ENCODE data around the gene MMP15. TPM values are rescaled to one million over a fixed set of nuclear protein-coding genes. Genes with fewer than 3 reads are reported as not detected.

Gene MMP15
- total RNA-seq, 1 donor from 2014 or later = 15.4 TPM

GRCh38 chr16:57987441-57988177 is 37.9 kb upstream of the MMP15 start:
- peaks cover 10% of the 10 kb centered on the region for H3K4me1 ChIP-seq (ENCODE audit: insufficient read depth, low read length)
- H4K20me1 ChIP-seq (ENCODE audit: insufficient read depth, low read length) = no peaks in the 10 kb centered on the region
- H3K27me3 ChIP-seq (ENCODE audit: insufficient read depth, low read length) = peaks cover 15% of the 10 kb centered on the region
- no peaks in the 10 kb centered on the region for H3K79me2 ChIP-seq (ENCODE audit: insufficient read depth, low read length)
- Mint-ChIP-seq H3K36me3 (ENCODE audit: low read depth, unreplicated experiment) (peaks cover 3% of the 10 kb centered on the region), H3K27ac (ENCODE audit: unreplicated experiment) (no peak overlapping the region), H3K9me3 (ENCODE audit: unreplicated experiment) (no peaks in the 10 kb centered on the region), H3K4me1 (ENCODE audit: low read depth, unreplicated experiment) (no peaks in the 10 kb centered on the region), H3K27me3 (ENCODE audit: low read depth, unreplicated experiment) (peaks cover 46% of the 10 kb centered on the region), H3K4me3 (ENCODE audit: unreplicated experiment) (no peak overlapping the region)
- no peak overlapping the region for H3K4me2 ChIP-seq (ENCODE audit: low read length)
- no peaks in the 10 kb centered on the region for H3K9me3 ChIP-seq (ENCODE audit: insufficient read depth, low read depth, low read length)
- no peak for TF ChIP-seq EZH2 (IDR thresholded peaks at IDR 0.05; ENCODE audit: insufficient read depth, low read length)
- H3K27ac ChIP-seq (ENCODE audit: low read depth, low read length) = no peak overlapping the region
- DNase-seq (ENCODE audit: low read depth) = no peak
- H2AFZ ChIP-seq (ENCODE audit: low read depth, low read length) = no peak overlapping the region
- H3K36me3 ChIP-seq (ENCODE audit: insufficient read depth, low read length) = no peaks in the 10 kb centered on the region
- FAIRE-seq = no peak
- no peak overlapping the region for H3K9ac ChIP-seq (ENCODE audit: low read length)
- no peak overlapping the region for H3K4me3 ChIP-seq (ENCODE audit: insufficient read depth, low read depth, low read length)

- no peak overlapping the region for H3K4me3 ChIP-seq (ENCODE audit: insufficient read depth, low read depth, low read length)
- Mint-ChIP-seq H3K9me3 (ENCODE audit: unreplicated experiment) (no peaks in the 10 kb centered on the region), H3K4me1 (ENCODE audit: low read depth, unreplicated experiment) (no peaks in the 10 kb centered on the region), H3K4me3 (ENCODE audit: unreplicated experiment) (no peak overlapping the region), H3K36me3 (ENCODE audit: low read depth, unreplicated experiment) (peaks cover 3% of the 10 kb centered on the region), H3K27me3 (ENCODE audit: low read depth, unreplicated experiment) (peaks cover 45% of the 10 kb centered on the region), H3K27ac (ENCODE audit: unreplicated experiment) (no peak overlapping the region)
- H3K27me3 ChIP-seq (ENCODE audit: insufficient read depth, low read length) = peaks cover 15% of the 10 kb centered on the region
- no peaks in the 10 kb centered on the region for H3K9me3 ChIP-seq (ENCODE audit: insufficient read depth, low read depth, low read length)
- H3K4me2 ChIP-seq (ENCODE audit: low read length) = no peak overlapping the region
- no peak overlapping the region for H2AFZ ChIP-seq (ENCODE audit: low read depth, low read length)
- no peak overlapping the region for H3K27ac ChIP-seq (ENCODE audit: low read depth, low read length)
- H3K4me1 ChIP-seq (ENCODE audit: insufficient read depth, low read length) = peaks cover 10% of the 10 kb centered on the region
- H3K79me2 ChIP-seq (ENCODE audit: insufficient read depth, low read length) = no peaks in the 10 kb centered on the region
- no peaks in the 10 kb centered on the region for H3K36me3 ChIP-seq (ENCODE audit: insufficient read depth, low read length)
- no peak for TF ChIP-seq EZH2 (IDR thresholded peaks at IDR 0.05; ENCODE audit: insufficient read depth, low read length)
- TF ChIP-seq CTCF (IDR thresholded peaks at IDR 0.05; ENCODE audit: insufficient read depth, low read depth, low read length) = no peak
- FAIRE-seq (no peak), DNase-seq (ENCODE audit: low read depth) (no peak)
- no peak overlapping the region for H3K9ac ChIP-seq (ENCODE audit: low read length)
- no peaks in the 10 kb centered on the region for H4K20me1 ChIP-seq (ENCODE audit: insufficient read depth, low read length)
Measured at GRCh38 chr16:57988929-57989328, 36.6 kb upstream of the MMP15 start.

- Histone ChIP-seq H3K9me3 (ENCODE audit: insufficient read depth, low read depth, low read length) (no peaks in the 10 kb centered on the region), H3K9ac (ENCODE audit: low read length) (no peak overlapping the region), H3K4me1 (ENCODE audit: insufficient read depth, low read length) (no peaks in the 10 kb centered on the region), H3K27ac (ENCODE audit: low read depth, low read length) (no peak overlapping the region), H3K4me3 (ENCODE audit: insufficient read depth, low read depth, low read length) (no peak overlapping the region), H3K4me2 (ENCODE audit: low read length) (no peak overlapping the region), H3K79me2 (ENCODE audit: insufficient read depth, low read length) (no peaks in the 10 kb centered on the region), H3K36me3 (ENCODE audit: insufficient read depth, low read length) (no peaks in the 10 kb centered on the region), H3K27me3 (ENCODE audit: insufficient read depth, low read length) (peaks cover 4% of the 10 kb centered on the region), H2AFZ (ENCODE audit: low read depth, low read length) (no peak overlapping the region), H4K20me1 (ENCODE audit: insufficient read depth, low read length) (peaks cover 16% of the 10 kb centered on the region)
- H3K9me3 Mint-ChIP-seq (ENCODE audit: unreplicated experiment) = no peaks in the 10 kb centered on the region
- peaks cover 10% of the 10 kb centered on the region for H3K36me3 Mint-ChIP-seq (ENCODE audit: low read depth, unreplicated experiment)
- TF ChIP-seq CTCF (IDR thresholded peaks at IDR 0.05; ENCODE audit: insufficient read depth, low read depth, low read length) = no peak
- TF ChIP-seq EZH2 (IDR thresholded peaks at IDR 0.05; ENCODE audit: insufficient read depth, low read length) = no peak
- peaks cover 4% of the 10 kb centered on the region for H3K4me1 Mint-ChIP-seq (ENCODE audit: low read depth, unreplicated experiment)
- H3K4me3 Mint-ChIP-seq (ENCODE audit: unreplicated experiment) = no peak overlapping the region
- FAIRE-seq = no peak
- H3K27me3 Mint-ChIP-seq (ENCODE audit: low read depth, unreplicated experiment) = peaks cover 26% of the 10 kb centered on the region
- no peak overlapping the region for H3K27ac Mint-ChIP-seq (ENCODE audit: unreplicated experiment)
- DNase-seq (ENCODE audit: low read depth) = no peak
Measured at GRCh38 chr16:57991551-57992059, 33.9 kb upstream of the MMP15 start.

All from astrocyte (in vitro differentiated cells and primary cell).